8988T (cell line): Measurements from ENCODE around the gene CDC42EP3.

ENCODE experiments used
- DNase-seq: peaks from one replicate; pipeline ENCODE4 v3.0.0; 2011

The CDC42EP3 gene

GRCh38 chr2:37614061-37614738 lies 57.2 kb downstream of the CDC42EP3 start:
- DNase-seq = no peak

- no peak for DNase-seq
Observed at GRCh38 chr2:37612382-37612781, 59.1 kb downstream of the CDC42EP3 start.

GRCh38 chr2:37610638-37611289 lies 60.7 kb downstream of the CDC42EP3 start:
- no peak for DNase-seq

GRCh38 chr2:37609782-37610181 lies 61.7 kb downstream of the CDC42EP3 start:
- DNase-seq = no peak

GRCh38 chr2:37604716-37605115 lies 66.7 kb downstream of the CDC42EP3 start:
- DNase-seq = no peak

- DNase-seq = no peak
Observed at GRCh38 chr2:37602702-37603101, 68.7 kb downstream of the CDC42EP3 start.

GRCh38 chr2:37602040-37602439 lies 69.4 kb downstream of the CDC42EP3 start:
- DNase-seq = no peak

GRCh38 chr2:37601569-37601968 lies 69.9 kb downstream of the CDC42EP3 start:
- no peak for DNase-seq

- no peak for DNase-seq
Observed at GRCh38 chr2:37600735-37601134, 70.7 kb downstream of the CDC42EP3 start.

- DNase-seq = no peak
Observed at GRCh38 chr2:37599688-37600525, 71.5 kb downstream of the CDC42EP3 start.

- no peak for DNase-seq
Observed at GRCh38 chr2:37593694-37594093, 77.7 kb downstream of the CDC42EP3 start.

- DNase-seq = no peak
Observed at GRCh38 chr2:37593024-37593423, 78.4 kb downstream of the CDC42EP3 start.
